ENCODE measurements around the gene PSKH1.

Gene PSKH1

DNA sequence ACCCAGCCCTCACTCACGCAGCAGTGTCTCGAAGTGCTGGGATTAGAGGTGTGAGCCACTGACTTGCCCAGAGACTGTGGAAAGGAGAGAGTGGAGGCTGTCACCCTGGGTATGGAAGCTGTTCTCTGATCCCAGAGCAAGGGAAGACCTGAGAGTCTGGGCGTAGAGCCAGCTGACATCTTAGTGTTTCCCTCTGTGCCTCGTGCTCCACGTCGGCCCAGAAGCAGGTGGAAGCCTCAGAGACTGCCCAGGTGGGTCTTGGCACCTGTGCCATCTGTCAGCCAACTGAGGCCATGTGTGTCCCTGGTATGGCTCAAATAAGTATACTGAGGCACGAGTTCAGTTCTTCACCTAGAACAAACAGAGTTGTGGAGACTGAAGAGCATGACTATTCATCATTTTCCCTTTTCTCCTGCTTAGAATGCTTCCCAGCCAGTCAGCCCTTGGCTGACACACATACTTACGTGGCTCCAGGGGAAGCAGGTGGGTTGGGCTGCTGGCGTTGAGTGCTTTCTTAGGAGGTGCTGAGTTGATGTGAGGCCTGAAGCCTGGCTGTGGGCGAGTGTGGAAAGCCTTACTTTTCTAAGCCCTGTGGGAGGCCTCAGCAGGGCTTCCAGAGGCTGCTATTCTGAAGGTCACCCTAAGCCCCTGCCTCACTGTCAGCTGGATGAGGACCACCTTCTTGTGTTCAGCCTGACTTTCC is 30.5 kb downstream of the PSKH1 start:
- Histone ChIP-seq H3K9me3 (ENCODE audit: insufficient read depth, low read depth, low read length) (no peaks in the 10 kb centered on the region), H3K36me3 (ENCODE audit: insufficient read depth, low read length) (peaks cover 10% of the 10 kb centered on the region; the same call in 1 of the 2 replicates)

DNA sequence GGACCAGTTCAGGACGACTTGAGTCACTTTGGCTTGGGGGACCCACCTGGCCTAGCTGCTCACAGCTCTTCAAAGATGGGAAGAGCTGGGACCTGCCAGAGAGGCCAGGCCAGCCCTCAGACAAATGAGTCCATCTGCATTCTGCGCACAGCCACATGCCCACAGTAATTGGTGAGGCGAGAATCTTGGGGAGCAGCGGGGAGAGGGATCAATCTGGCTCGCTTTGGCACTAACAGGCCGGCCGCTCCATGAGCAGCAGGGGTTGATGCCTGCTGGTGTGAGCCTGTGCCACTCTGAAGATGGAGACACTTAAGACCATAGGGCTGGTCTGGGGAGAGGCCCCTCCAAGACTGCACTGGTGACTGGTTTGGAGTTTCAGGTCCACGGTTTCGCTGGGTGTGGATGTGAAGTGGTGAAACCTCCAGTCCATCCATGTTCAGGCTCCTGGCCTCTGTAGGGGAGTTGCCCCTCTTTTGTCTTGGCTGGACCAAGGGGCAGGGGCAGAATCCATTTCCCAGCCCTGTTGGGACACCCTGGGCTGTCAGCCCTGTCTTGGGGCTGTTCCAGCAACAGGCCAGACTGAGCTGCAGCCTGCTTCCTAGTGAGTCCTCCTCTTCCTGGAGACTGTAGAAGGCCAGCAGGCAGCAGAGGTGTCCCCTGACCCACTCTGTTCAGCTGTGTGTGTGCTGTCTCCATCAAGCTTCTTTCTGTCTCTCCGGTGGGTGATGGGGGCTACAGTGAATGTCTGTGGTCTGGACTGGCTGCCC is 31.3 kb downstream of the PSKH1 start:
- Histone ChIP-seq H3K9me2 (replicated peaks; ENCODE audit: low read depth, low read length) (no peaks in the 10 kb centered on the region), H3F3A (ENCODE audit: low read depth) (no peaks in the 10 kb centered on the region), H3K27me3 (ENCODE audit: insufficient read depth, low read length, poor library complexity, severe bottlenecking) (no peaks in the 10 kb centered on the region), H3K79me2 (ENCODE audit: insufficient read depth, low read length) (no peaks in the 10 kb centered on the region), H3K4me2 (ENCODE audit: low read depth, low read length, poor library complexity, severe bottlenecking) (no peak overlapping the region), H3K9me3 (ENCODE audit: insufficient read depth, low read depth, low read length) (no peaks in the 10 kb centered on the region), H3K36me3 (ENCODE audit: insufficient read depth, low read length) (peaks cover 13% of the 10 kb centered on the region; the same call in 1 of the 2 replicates), H2AFZ (ENCODE audit: low read length) (no peak overlapping the region), H3K4me1 (ENCODE audit: insufficient read depth, low read length, poor library complexity, severe bottlenecking) (peaks cover 3% of the 10 kb centered on the region), H3K4me3 (ENCODE audit: low read length, poor library complexity, severe bottlenecking) (no peak overlapping the region), H4K20me1 (ENCODE audit: insufficient read depth, low read length, poor library complexity, severe bottlenecking) (no peaks in the 10 kb centered on the region), H3K9ac (ENCODE audit: low read depth, low read length, poor library complexity, severe bottlenecking) (no peak overlapping the region)
- no peak for TF ChIP-seq EZH2phosphoT487 (IDR thresholded peaks at IDR 0.05; ENCODE audit: borderline replicate concordance)
- TF ChIP-seq, protein P1, sequence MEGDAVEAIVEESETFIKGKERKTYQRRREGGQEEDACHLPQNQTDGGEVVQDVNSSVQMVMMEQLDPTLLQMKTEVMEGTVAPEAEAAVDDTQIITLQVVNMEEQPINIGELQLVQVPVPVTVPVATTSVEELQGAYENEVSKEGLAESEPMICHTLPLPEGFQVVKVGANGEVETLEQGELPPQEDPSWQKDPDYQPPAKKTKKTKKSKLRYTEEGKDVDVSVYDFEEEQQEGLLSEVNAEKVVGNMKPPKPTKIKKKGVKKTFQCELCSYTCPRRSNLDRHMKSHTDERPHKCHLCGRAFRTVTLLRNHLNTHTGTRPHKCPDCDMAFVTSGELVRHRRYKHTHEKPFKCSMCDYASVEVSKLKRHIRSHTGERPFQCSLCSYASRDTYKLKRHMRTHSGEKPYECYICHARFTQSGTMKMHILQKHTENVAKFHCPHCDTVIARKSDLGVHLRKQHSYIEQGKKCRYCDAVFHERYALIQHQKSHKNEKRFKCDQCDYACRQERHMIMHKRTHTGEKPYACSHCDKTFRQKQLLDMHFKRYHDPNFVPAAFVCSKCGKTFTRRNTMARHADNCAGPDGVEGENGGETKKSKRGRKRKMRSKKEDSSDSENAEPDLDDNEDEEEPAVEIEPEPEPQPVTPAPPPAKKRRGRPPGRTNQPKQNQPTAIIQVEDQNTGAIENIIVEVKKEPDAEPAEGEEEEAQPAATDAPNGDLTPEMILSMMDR (conservative IDR thresholded peaks at IDR 0.05; ENCODE audit: low read length): no peak

More for the DNA sequence above, 30.5 kb downstream of the PSKH1 start:
- Histone ChIP-seq H3K27me3 (ENCODE audit: insufficient read depth, low read length, poor library complexity, severe bottlenecking) (no peaks in the 10 kb centered on the region), H3F3A (ENCODE audit: low read depth) (no peaks in the 10 kb centered on the region), H3K4me3 (ENCODE audit: low read length, poor library complexity, severe bottlenecking) (no peak overlapping the region), H3K4me2 (ENCODE audit: low read depth, low read length, poor library complexity, severe bottlenecking) (no peak overlapping the region), H3K9ac (ENCODE audit: low read depth, low read length, poor library complexity, severe bottlenecking) (no peak overlapping the region), H2AFZ (ENCODE audit: low read length) (no peak overlapping the region), H3K79me2 (ENCODE audit: insufficient read depth, low read length) (no peaks in the 10 kb centered on the region), H4K20me1 (ENCODE audit: insufficient read depth, low read length, poor library complexity, severe bottlenecking) (no peaks in the 10 kb centered on the region), H3K4me1 (ENCODE audit: insufficient read depth, low read length, poor library complexity, severe bottlenecking) (peaks cover 3% of the 10 kb centered on the region), H3K9me2 (replicated peaks; ENCODE audit: low read depth, low read length) (no peaks in the 10 kb centered on the region)
- TF ChIP-seq, protein P1 (conservative IDR thresholded peaks at IDR 0.05; ENCODE audit: low read length): no peak
- no peak for TF ChIP-seq EZH2phosphoT487 (IDR thresholded peaks at IDR 0.05; ENCODE audit: borderline replicate concordance)

DNA sequence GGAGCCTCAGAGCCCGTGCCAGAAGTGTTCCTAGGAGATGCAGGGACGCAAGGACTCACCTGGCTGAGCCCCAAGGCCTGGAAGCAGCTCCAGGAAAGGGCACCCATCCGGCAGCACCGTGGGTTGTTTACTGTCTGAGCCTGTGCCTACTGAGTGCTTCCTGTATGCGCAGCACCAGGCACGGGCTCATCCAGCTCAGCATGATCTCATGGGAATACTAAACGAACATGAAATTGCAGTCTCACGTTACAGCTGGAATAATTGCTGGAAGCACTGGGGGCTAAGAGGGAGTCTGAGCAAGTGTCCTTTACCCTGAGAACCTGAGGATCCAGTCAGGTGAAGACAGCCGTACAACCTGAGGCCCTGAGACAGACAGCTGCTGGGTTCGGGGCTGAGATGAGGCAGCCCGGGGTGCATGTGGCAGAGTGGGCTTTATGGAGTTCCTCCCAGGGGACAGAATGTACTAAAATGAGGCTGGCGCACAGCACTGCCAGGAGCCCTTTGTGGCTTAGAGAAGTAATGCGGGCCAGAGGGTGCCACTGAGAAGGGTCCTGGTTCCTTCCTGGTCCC is 33.2 kb downstream of the PSKH1 start:
- H3K4me2 ChIP-seq (ENCODE audit: low read depth, low read length, poor library complexity, severe bottlenecking): no peak overlapping the region
- no peaks in the 10 kb centered on the region for H3K9me3 ChIP-seq (ENCODE audit: insufficient read depth, low read depth, low read length)
- TF ChIP-seq, protein P1 (conservative IDR thresholded peaks at IDR 0.05; ENCODE audit: low read length): no peak; the same call in 1 of the 2 replicates
- TF ChIP-seq EZH2phosphoT487 (IDR thresholded peaks at IDR 0.05; ENCODE audit: borderline replicate concordance): no peak
- H3K4me3 ChIP-seq (ENCODE audit: low read length, poor library complexity, severe bottlenecking): no peak overlapping the region
- no peaks in the 10 kb centered on the region for H3K27me3 ChIP-seq (ENCODE audit: insufficient read depth, low read length, poor library complexity, severe bottlenecking)
- H3K9me2 ChIP-seq (replicated peaks; ENCODE audit: low read depth, low read length): no peaks in the 10 kb centered on the region
- H2AFZ ChIP-seq (ENCODE audit: low read length): no peak overlapping the region
- H3K4me1 ChIP-seq (ENCODE audit: insufficient read depth, low read length, poor library complexity, severe bottlenecking): peaks cover 3% of the 10 kb centered on the region
- H3K9ac ChIP-seq (ENCODE audit: low read depth, low read length, poor library complexity, severe bottlenecking): no peak overlapping the region
- H4K20me1 ChIP-seq (ENCODE audit: insufficient read depth, low read length, poor library complexity, severe bottlenecking): no peaks in the 10 kb centered on the region
- peaks cover 13% of the 10 kb centered on the region; the same call in 1 of the 2 replicates for H3K36me3 ChIP-seq (ENCODE audit: insufficient read depth, low read length)
- H3K79me2 ChIP-seq (ENCODE audit: insufficient read depth, low read length): no peaks in the 10 kb centered on the region
- H3F3A ChIP-seq (ENCODE audit: low read depth): no peaks in the 10 kb centered on the region

Data from Loucy (cell line).